Liver (tissue), 9 donors: ENCODE data around the gene MRPL46. TPM values are rescaled to one million over a fixed set of nuclear protein-coding genes. Genes with fewer than 3 reads are reported as not detected.
"Not testable (repeated sequence)": the region's sequence is repeated elsewhere in the genome, so short reads cannot be mapped to it uniquely, and the experiment has no call there.

Source experiments
- DNase-seq: peaks from one replicate; pipeline ENCODE4 v3.0.0-alpha.2; 2017; ENCODE audit warnings: low spot score
- H3K27ac ChIP-seq, 2 donors: one replicate each; pipeline ENCODE4 v1.7.0; 2013; ENCODE audit warnings: inconsistent platforms in 2 of 2, low read length in 2 of 2, control low read depth in 1 of 2, low read depth in 1 of 2, mild to moderate bottlenecking in 1 of 2
- H3K27me3 ChIP-seq, 4 donors: one replicate each; pipeline versions ENCODE4 v1.6.1 to v1.7.0; 2013; ENCODE audit warnings: low read length in 3 of 4, inconsistent platforms in 1 of 4, mild to moderate bottlenecking in 1 of 4, moderate library complexity in 1 of 4; ENCODE audit not compliant: control insufficient read depth in 4 of 4, insufficient read depth in 4 of 4
- H3K36me3 ChIP-seq, 4 donors: one replicate each; pipeline versions ENCODE4 v1.6.1 to v1.7.0; 2013; ENCODE audit warnings: low read length in 3 of 4, mild to moderate bottlenecking in 3 of 4, low read depth in 1 of 4, moderate library complexity in 1 of 4; ENCODE audit not compliant: control insufficient read depth in 4 of 4, insufficient read depth in 3 of 4
- H3K4me1 ChIP-seq, 4 donors: one replicate each; pipeline versions ENCODE4 v1.6.1 to v1.7.0; 2013; ENCODE audit warnings: low read length in 3 of 4, mild to moderate bottlenecking in 3 of 4, moderate library complexity in 1 of 4; ENCODE audit not compliant: control insufficient read depth in 4 of 4, insufficient read depth in 4 of 4
- H3K4me3 ChIP-seq, 3 donors: one replicate each; pipeline versions ENCODE4 v1.6.1 to v1.7.0; 2013; ENCODE audit warnings: low read length in 3 of 3, control low read depth in 1 of 3, low read depth in 1 of 3, mild to moderate bottlenecking in 1 of 3
- H3K9ac ChIP-seq, 2 donors: one replicate each; pipeline ENCODE4 v1.7.0; 2013; ENCODE audit warnings: low read length in 2 of 2, mild to moderate bottlenecking in 2 of 2, moderate library complexity in 2 of 2, control low read depth in 1 of 2, low read depth in 1 of 2
- H3K9me3 ChIP-seq, 4 donors: one replicate each; pipeline versions ENCODE4 v1.6.1 to v1.7.0; 2013; ENCODE audit warnings: low read length in 3 of 4; ENCODE audit not compliant: control insufficient read depth in 4 of 4
- ATF3 ChIP-seq: IDR thresholded peaks from 2 replicates; pipeline ENCODE4 v1.6.1; 2016; ENCODE audit warnings: antibody characterized with exemption
- EGR1 ChIP-seq, 2 donors: IDR thresholded peaks; 2 replicates each; pipeline ENCODE4 v1.6.1; 2016 to 2018; ENCODE audit warnings: antibody characterized with exemption in 2 of 2, low read depth in 2 of 2
- FOXA1 ChIP-seq: IDR thresholded peaks from 2 replicates; pipeline ENCODE4 v1.6.1; 2016; ENCODE audit warnings: antibody characterized with exemption
- FOXA2 ChIP-seq: IDR thresholded peaks from 2 replicates; pipeline ENCODE4 v1.6.1; 2016; ENCODE audit warnings: antibody characterized with exemption
- GABPA ChIP-seq, 2 donors: IDR thresholded peaks in 1 of 2; conservative IDR thresholded peaks in 1 of 2; 2 replicates each; pipeline ENCODE4 v1.6.1; 2016; ENCODE audit warnings: antibody characterized with exemption in 2 of 2, mild to moderate bottlenecking in 1 of 2, moderate library complexity in 1 of 2
- HNF4A ChIP-seq, 2 donors: conservative IDR thresholded peaks; 2 replicates each; pipeline ENCODE4 v1.6.1; 2016; ENCODE audit warnings: antibody characterized with exemption in 2 of 2, mild to moderate bottlenecking in 2 of 2
- HNF4G ChIP-seq: IDR thresholded peaks from 2 replicates; pipeline ENCODE4 v1.6.1; 2016; ENCODE audit warnings: antibody characterized with exemption
- NR2F2 ChIP-seq: IDR thresholded peaks from 2 replicates; pipeline ENCODE4 v1.6.1; 2016; ENCODE audit warnings: antibody characterized with exemption
- RAD21 ChIP-seq, 2 donors: IDR thresholded peaks; 2 replicates each; pipeline ENCODE4 v1.6.1; 2016; ENCODE audit warnings: antibody characterized with exemption in 2 of 2, mild to moderate bottlenecking in 2 of 2
- REST ChIP-seq: IDR thresholded peaks from 2 replicates; pipeline ENCODE4 v1.6.1; 2016; ENCODE audit warnings: antibody characterized with exemption, mild to moderate bottlenecking
- RXRA ChIP-seq, 2 donors: IDR thresholded peaks; 2 replicates each; pipeline ENCODE4 v1.6.1; 2017 to 2018; ENCODE audit warnings: antibody characterized with exemption in 2 of 2, mild to moderate bottlenecking in 1 of 2
- SP1 ChIP-seq: IDR thresholded peaks from 2 replicates; pipeline ENCODE4 v1.6.1; 2018; ENCODE audit warnings: antibody characterized with exemption, mild to moderate bottlenecking
- YY1 ChIP-seq: IDR thresholded peaks from 2 replicates; pipeline ENCODE4 v1.6.1; 2016; ENCODE audit warnings: antibody characterized with exemption, mild to moderate bottlenecking
- ZBTB33 ChIP-seq: IDR thresholded peaks from 2 replicates; pipeline ENCODE4 v1.6.1; 2016; ENCODE audit warnings: antibody characterized with exemption
- WGBS: extraction: QIAGEN DNeasy Blood & Tissue Kit; methylation state at CpG from one replicate; pipeline ENCODE4 v1.1.7; 2013; 5-methylcytosine and 5-hydroxymethylcytosine counted together
- polyA plus RNA-seq, 2 donors: library from polyadenylated mRNA; stranded (reverse) in 1 of 2; unstranded in 1 of 2; fragments of 200-250 nt in 1 of 2; fragments of >200 nt in 1 of 2; fragmentation: Nextera tagmentation in 1 of 2; extraction: Ambion mirVana in 1 of 2; gene quantifications; one replicate each; pipeline versions ENCODE4 v1.2.1 to v1.2.3, GENCODE V29; 2013 to 2015
- total RNA-seq, 2 donors: library from RNA; depleted of rRNA; stranded (reverse); fragments of >200 nt; gene quantifications; one replicate each; pipeline ENCODE4 v1.2.3, GENCODE V29; 2014
- donor health status: healthy.
- donor health status: healthy.
- donor health status: healthy.
- donor health status: healthy.
- donor health status: healthy.

Gene MRPL46
- total and polyA plus RNA-seq, 4 donors, result 16.1 to 63.5 (median 39.2) TPM

- TF ChIP-seq REST (peak; percentile 45), SP1 (peak; percentile 47), RAD21 (IDR thresholded peaks at IDR 0.05) (peak; percentile 95 to 96), FOXA2 (peak; percentile 85), YY1 (peak; percentile 60), HNF4G (peak; percentile 28), HNF4A (conservative IDR thresholded peaks at IDR 0.05) (peak; percentile 71 to 77), NR2F2 (peak; percentile 51)
Measured at GRCh38 chr15:88476635-88477060, 9.5 kb upstream of the MRPL46 start (continued).

- H3K4me3 ChIP-seq, H3K9ac ChIP-seq, H3K9me3 ChIP-seq, H3K27ac ChIP-seq, H3K27me3 ChIP-seq, DNase-seq: not testable (repeated sequence)
- 97% methylated on average over 4 of the region's 4 CpGs for WGBS
- H3K4me1 ChIP-seq, result peaks cover 0 to 10% (median 5%) of the 10 kb centered on the region in 4 donors
- H3K36me3 ChIP-seq, result peaks cover 3 to 49% (median 25%) of the 10 kb centered on the region in 4 donors
Measured at GRCh38 chr15:88473661-88474293, 6.6 kb upstream of the MRPL46 start.

GRCh38 chr15:88472225-88472624 lies 5.0 kb upstream of the MRPL46 start:
- 91% methylated on average over 4 of the region's 4 CpGs for WGBS
- H3K9me3 ChIP-seq, result no peaks in the 10 kb centered on the region
- TF ChIP-seq GABPA (IDR thresholded peaks at IDR 0.05 in 1 of 2, conservative IDR thresholded peaks at IDR 0.05 in 1 of 2), result no peak
- TF ChIP-seq HNF4G, result no peak
- no peak for TF ChIP-seq SP1
- TF ChIP-seq RAD21 (IDR thresholded peaks at IDR 0.05), result no peak
- TF ChIP-seq ATF3, result no peak
- TF ChIP-seq REST, result no peak
- TF ChIP-seq FOXA1, result no peak
- TF ChIP-seq YY1, result no peak
- no peak for TF ChIP-seq ZBTB33
- no peak for TF ChIP-seq RXRA (IDR thresholded peaks at IDR 0.05)
- no peak for TF ChIP-seq EGR1 (IDR thresholded peaks at IDR 0.05; ENCODE audit: low read depth in 2 of 2)
- no peak for TF ChIP-seq HNF4A (conservative IDR thresholded peaks at IDR 0.05)
- H3K27ac ChIP-seq, result no peak overlapping the region
- peaks cover 4 to 21% (median 14%) of the 10 kb centered on the region in 4 donors for H3K4me1 ChIP-seq
- H3K4me3 ChIP-seq, result no peak overlapping the region
- H3K36me3 ChIP-seq, result peaks cover 3 to 37% (median 17%) of the 10 kb centered on the region in 4 donors
- no peak for DNase-seq
- no peak overlapping the region for H3K9ac ChIP-seq
- H3K27me3 ChIP-seq, result no peaks in the 10 kb centered on the region
